Keratinocyte (primary cell): ENCODE results near the gene NBEA. TPM values are rescaled to one million over a fixed set of nuclear protein-coding genes. Genes with fewer than 3 reads are reported as not detected.

Experiments
- DNase-seq: peaks from one replicate; pipeline ENCODE4 v3.0.0-alpha.2; 2011; ENCODE audit warnings: low read depth, missing footprints, low spot score
- FAIRE-seq: peaks from 2 replicates; lab custom pipeline; 2011; peaks lifted over from hg19 to GRCh38; lab: Jason Lieb, UNC
- H2AFZ ChIP-seq: 2 replicates; pipeline ENCODE4 v1.6.0; 2012; ENCODE audit warnings: low read length, control low read depth, inconsistent platforms; ENCODE audit not compliant: control insufficient read depth
- H3K27ac ChIP-seq: 2 replicates; pipeline ENCODE4 v1.5.1; 2011; ENCODE audit warnings: low read length; ENCODE audit not compliant: control insufficient read depth, insufficient read depth
- H3K27me3 ChIP-seq: 3 replicates; pipeline ENCODE4 v1.6.0; 2011; ENCODE audit warnings: low read length; ENCODE audit not compliant: control insufficient read depth, insufficient read depth; ENCODE audit errors: extremely low read depth
- H3K36me3 ChIP-seq, 2 experiments: 2 replicates in 1 of 2; 3 replicates in 1 of 2; pipeline ENCODE4 v1.5.1; 2011; ENCODE audit warnings: low read length in 2 of 2, mild to moderate bottlenecking in 1 of 2; ENCODE audit not compliant: control insufficient read depth in 2 of 2, insufficient read depth in 2 of 2; ENCODE audit errors: extremely low read depth in 1 of 2
- H3K4me1 ChIP-seq: 3 replicates; pipeline ENCODE4 v1.5.1; 2011; ENCODE audit warnings: low read length; ENCODE audit not compliant: control insufficient read depth, insufficient read depth; ENCODE audit errors: extremely low read depth
- H3K4me2 ChIP-seq: 3 replicates; pipeline ENCODE4 v1.6.0; 2011; ENCODE audit warnings: low read depth, low read length; ENCODE audit not compliant: control insufficient read depth, insufficient read depth; ENCODE audit errors: extremely low read depth
- H3K4me3 ChIP-seq, 3 experiments: fragments of 200-600 bp in 1 of 3; sonication (generic) in 1 of 3; 2 replicates in 2 of 3; 3 replicates in 1 of 3; pipeline ENCODE4 v1.5.1; 2011 to 2016; ENCODE audit warnings: low read length in 3 of 3, mild to moderate bottlenecking in 3 of 3, control low read depth in 2 of 3, inconsistent platforms in 1 of 3, low read depth in 1 of 3, mixed read lengths in 1 of 3, mixed run types in 1 of 3, moderate library complexity in 1 of 3; ENCODE audit not compliant: control insufficient read depth in 2 of 3, insufficient read depth in 2 of 3; ENCODE audit errors: extremely low read depth in 1 of 3
- H3K79me2 ChIP-seq: 2 replicates; pipeline ENCODE4 v1.6.0; 2012; ENCODE audit warnings: low read length; ENCODE audit not compliant: control insufficient read depth, insufficient read depth
- H3K9ac ChIP-seq: 3 replicates; pipeline ENCODE4 v1.6.0; 2011; ENCODE audit warnings: low read length; ENCODE audit not compliant: control insufficient read depth, insufficient read depth; ENCODE audit errors: extremely low read depth
- H3K9me1 ChIP-seq: 3 replicates; pipeline ENCODE4 v1.6.0; 2011; ENCODE audit warnings: low read length; ENCODE audit not compliant: control insufficient read depth, insufficient read depth; ENCODE audit errors: extremely low read depth
- H3K9me3 ChIP-seq: 2 replicates; pipeline ENCODE4 v1.5.1; 2012; ENCODE audit warnings: low read depth, low read length; ENCODE audit not compliant: control insufficient read depth
- H4K20me1 ChIP-seq: 3 replicates; pipeline ENCODE4 v1.6.0; 2011; ENCODE audit warnings: low read length; ENCODE audit not compliant: control insufficient read depth, insufficient read depth; ENCODE audit errors: extremely low read depth
- CTCF ChIP-seq, 3 experiments: IDR thresholded peaks in 1 of 3; conservative IDR thresholded peaks in 1 of 3; optimal IDR thresholded peaks in 1 of 3; 2 replicates in 2 of 3; 3 replicates in 1 of 3; pipeline versions ENCODE3 to v1.5.1; 2011; ENCODE audit warnings: low read length in 3 of 3, mild to moderate bottlenecking in 3 of 3, moderate library complexity in 2 of 3, control low read depth in 1 of 3, inconsistent platforms in 1 of 3; ENCODE audit not compliant: insufficient read depth in 2 of 3; ENCODE audit errors: extremely low read depth in 1 of 3
- EZH2 ChIP-seq: IDR thresholded peaks from one replicate; pipeline ENCODE4 v1.6.1; 2012; ENCODE audit warnings: inconsistent platforms, mild to moderate bottlenecking, low read length, moderate library complexity
- dilution Hi-C: fragments of 300-500 bp; cut with MboI; formaldehyde crosslinking; loops from one replicate; pipeline ENCODE4 v1.7.0; 2020; ENCODE audit warnings: low sequenced_read_pairs; ENCODE audit not compliant: extremely low pct_ligation_motif_present
- polyA plus RNA-seq, 5 experiments: library from polyadenylated mRNA; depleted of rRNA in 3 of 5; stranded (reverse) in 3 of 5; stranded (forward) in 1 of 5; unstranded in 1 of 5; fragments of >200 nt; gene quantifications; 1 replicate in 1 of 5; 2 replicates in 3 of 5; 3 replicates in 1 of 5; pipeline versions ENCODE4 v1.2.1 to v1.2.3, GENCODE V29; 2011 to 2012; ENCODE audit warnings: missing spikeins in 2 of 5, low read depth in 1 of 5, low replicate concordance in 1 of 5

Gene NBEA
- polyA plus RNA-seq, 1 donor (not counting 4 experiments of a cell fraction or from before 2014, with no cell fraction given): 0.05 TPM

GRCh38 chr13:35480346-35480745 lies 538.3 kb downstream of the NBEA start:
- no peaks in the 10 kb centered on the region for H3K9me3 ChIP-seq
- no peak overlapping the region for H3K9ac ChIP-seq
- DNase-seq (no peak), FAIRE-seq (no peak)
- H3K27me3 ChIP-seq: peaks cover 37% of the 10 kb centered on the region
- dilution Hi-C loops: no loop called here
- no peaks in the 10 kb centered on the region for H3K79me2 ChIP-seq
- no peak overlapping the region for H2AFZ ChIP-seq
- H4K20me1 ChIP-seq: no peaks in the 10 kb centered on the region
- no peak overlapping the region for H3K4me3 ChIP-seq
- H3K4me1 ChIP-seq: peaks cover 8% of the 10 kb centered on the region
- no peak overlapping the region for H3K27ac ChIP-seq
- no peaks in the 10 kb centered on the region for H3K36me3 ChIP-seq
- no peaks in the 10 kb centered on the region for H3K9me1 ChIP-seq
- no peak for TF ChIP-seq CTCF (optimal IDR thresholded peaks at IDR 0.05 in 1 of 3, IDR thresholded peaks at IDR 0.05 in 1 of 3, conservative IDR thresholded peaks at IDR 0.05 in 1 of 3; ENCODE audit: extremely low read depth in 1 of 3, insufficient read depth in 2 of 3, low read length in 3 of 3)
- no peak for TF ChIP-seq EZH2
- H3K4me2 ChIP-seq: no peak overlapping the region

GRCh38 chr13:35481777-35482176 lies 539.7 kb downstream of the NBEA start:
- Histone ChIP-seq H3K27me3 (peaks cover 22% of the 10 kb centered on the region), H2AFZ (no peak overlapping the region), H3K4me1 (no peaks in the 10 kb centered on the region), H3K9me3 (no peaks in the 10 kb centered on the region), H4K20me1 (no peaks in the 10 kb centered on the region), H3K4me2 (no peak overlapping the region), H3K79me2 (no peaks in the 10 kb centered on the region), H3K9ac (no peak overlapping the region), H3K27ac (no peak overlapping the region), H3K9me1 (no peaks in the 10 kb centered on the region), H3K4me3 (no peak overlapping the region), H3K36me3 (no peaks in the 10 kb centered on the region)
- FAIRE-seq (no peak), DNase-seq (no peak)
- TF ChIP-seq CTCF (optimal IDR thresholded peaks at IDR 0.05 in 1 of 3, IDR thresholded peaks at IDR 0.05 in 1 of 3, conservative IDR thresholded peaks at IDR 0.05 in 1 of 3; ENCODE audit: extremely low read depth in 1 of 3, insufficient read depth in 2 of 3, low read length in 3 of 3): no peak
- TF ChIP-seq EZH2: no peak
- dilution Hi-C loops: no loop called here
